Measurements from ENCODE around the gene HECTD1.
A peak's percentile ranks its signal among the peaks of the same experiment; 100 is the strongest.
"Not testable (repeated sequence)": the region's sequence is repeated elsewhere in the genome, so short reads cannot be mapped to it uniquely, and the experiment has no call there.

Gene HECTD1

DNA sequence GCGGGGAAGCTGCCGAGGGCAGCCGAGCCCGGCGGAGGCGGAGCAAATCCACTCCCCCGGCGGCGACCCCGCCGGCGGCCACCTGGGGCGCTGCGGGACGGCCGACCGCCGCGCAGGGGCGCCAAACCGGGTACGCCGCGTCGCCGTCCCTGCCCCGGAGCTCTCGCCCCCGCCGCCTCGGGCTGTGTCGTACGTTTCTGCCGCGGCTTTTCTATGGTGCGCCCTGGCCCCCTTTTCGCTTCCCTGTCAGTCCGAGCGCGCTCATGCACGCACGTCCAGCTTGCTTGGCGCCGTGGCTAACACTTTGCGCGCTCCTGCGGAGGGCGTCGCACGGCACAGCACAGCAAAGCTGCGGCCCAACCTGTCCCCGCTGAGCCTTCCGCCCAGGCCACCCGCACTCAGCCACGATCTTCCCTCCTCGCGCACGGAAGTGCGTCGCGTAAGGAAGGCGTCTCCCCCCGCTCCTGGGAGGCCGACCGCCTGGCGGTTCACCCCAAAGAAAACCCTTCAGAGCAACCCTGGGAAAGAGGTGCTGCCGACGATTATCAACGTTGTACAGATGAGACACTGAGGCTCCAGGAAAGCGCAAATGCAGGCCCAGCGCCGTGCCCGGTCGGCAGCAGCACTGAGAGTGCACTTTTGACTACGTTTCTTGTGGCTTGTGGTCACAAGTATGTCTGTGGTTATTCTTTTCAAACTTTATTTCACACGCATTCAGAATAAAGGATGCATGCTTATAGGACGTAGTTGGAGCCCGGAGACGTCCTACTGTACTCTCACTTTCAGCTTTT lies at the start of gene HECTD1:
HECTD1 (minus strand) TSS at position 39 of the 791 bp plus-strand sequence. CDS start 1,857 bp downstream, outside the sequence.
- Histone ChIP-seq H3K27me3 (ENCODE audit: control insufficient read depth, insufficient read depth, low read length) (no peaks in the 10 kb centered on the region), H3K4me1 (ENCODE audit: control insufficient read depth, insufficient read depth, low read length) (no peaks in the 10 kb centered on the region), H3K27ac (ENCODE audit: low read length) (no peak within 1 kb of the TSS), H3K36me3 (ENCODE audit: control insufficient read depth, insufficient read depth, low read length) (no peaks in the 10 kb centered on the region), H3K9me3 (ENCODE audit: control insufficient read depth, insufficient read depth, low read length) (no peaks in the 10 kb centered on the region), H3K4me3 (ENCODE audit: low read length) (peak within 1 kb of the TSS; percentile 60)
- DNase-seq (ENCODE audit: low read depth, low spot score): peak; percentile 54
- no CpG with 5 or more reads among the region's 79 CpGs for WGBS (ENCODE audit: insufficient coverage, insufficient read length)

DNA sequence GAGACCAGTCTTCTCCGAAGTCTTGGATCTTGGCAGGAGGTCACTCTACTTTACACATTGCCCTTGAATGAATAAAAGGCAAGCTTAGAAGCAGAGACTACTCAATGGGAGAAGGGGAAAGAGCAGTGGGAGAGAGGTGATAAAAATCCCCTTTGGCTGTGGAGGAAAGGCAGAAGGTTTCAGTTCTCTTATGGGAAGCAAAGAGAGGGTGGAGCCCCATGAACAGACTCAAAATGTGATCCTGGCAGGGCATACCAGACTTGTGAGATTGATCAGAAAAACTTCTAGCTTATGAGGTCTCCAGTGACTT lies 49.6 kb upstream of the HECTD1 start:
- H3K9me3 ChIP-seq (ENCODE audit: control insufficient read depth, insufficient read depth, low read length): no peaks in the 10 kb centered on the region
- no peaks in the 10 kb centered on the region for H3K27me3 ChIP-seq (ENCODE audit: control insufficient read depth, insufficient read depth, low read length)
- H3K36me3 ChIP-seq (ENCODE audit: control insufficient read depth, insufficient read depth, low read length): no peaks in the 10 kb centered on the region
- no peak overlapping the region for H3K27ac ChIP-seq (ENCODE audit: low read length)
- no peak for DNase-seq (ENCODE audit: low read depth, low spot score)
- no CpG with 5 or more reads among the region's 1 CpG for WGBS (ENCODE audit: insufficient coverage, insufficient read length)
- H3K4me3 ChIP-seq (ENCODE audit: low read length): no peak overlapping the region
- no peaks in the 10 kb centered on the region for H3K4me1 ChIP-seq (ENCODE audit: control insufficient read depth, insufficient read depth, low read length)

DNA sequence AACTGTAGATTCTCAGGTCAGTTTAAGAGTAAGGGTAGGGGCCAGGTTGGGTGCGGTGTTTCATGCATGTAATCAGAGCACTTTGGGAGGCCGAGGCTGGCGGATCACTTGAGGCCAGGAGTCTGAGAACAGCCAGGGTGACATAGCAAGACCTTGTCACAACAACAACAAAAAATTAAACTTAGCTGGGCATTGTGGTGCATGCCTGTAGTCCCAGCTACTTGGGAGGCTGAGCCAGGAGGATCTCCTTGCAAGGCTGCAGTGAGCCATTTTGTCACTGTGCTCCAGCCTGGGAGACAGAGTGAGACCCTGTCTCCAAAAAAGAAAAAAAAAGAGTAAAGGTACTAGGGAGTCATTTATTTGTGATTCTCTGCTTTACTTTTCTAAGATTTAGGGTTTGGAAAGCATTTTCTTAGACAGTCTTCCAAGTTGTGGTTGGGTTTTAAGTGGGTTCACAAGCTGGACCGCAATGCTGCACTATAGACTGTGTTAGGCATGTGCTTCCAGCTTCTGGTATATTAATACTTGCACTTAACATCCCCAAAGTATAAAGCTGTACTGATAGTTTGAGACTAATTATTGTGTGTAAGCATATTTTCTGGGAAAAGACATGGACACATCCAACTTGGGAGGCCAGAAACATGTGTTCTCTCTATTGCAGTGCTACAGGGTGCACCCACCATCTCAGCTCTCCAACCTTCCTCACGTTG lies 49.1 kb upstream of the HECTD1 start:
- H3K36me3 ChIP-seq (ENCODE audit: control insufficient read depth, insufficient read depth, low read length): no peaks in the 10 kb centered on the region
- no CpG with 5 or more reads among the region's 5 CpGs for WGBS (ENCODE audit: insufficient coverage, insufficient read length)
- no peaks in the 10 kb centered on the region for H3K4me1 ChIP-seq (ENCODE audit: control insufficient read depth, insufficient read depth, low read length)
- DNase-seq (ENCODE audit: low read depth, low spot score): no peak
- H3K9me3 ChIP-seq (ENCODE audit: control insufficient read depth, insufficient read depth, low read length): no peaks in the 10 kb centered on the region
- H3K27me3 ChIP-seq (ENCODE audit: control insufficient read depth, insufficient read depth, low read length): no peaks in the 10 kb centered on the region
- H3K27ac ChIP-seq (ENCODE audit: low read length): no peak overlapping the region
- no peak overlapping the region for H3K4me3 ChIP-seq (ENCODE audit: low read length)

DNA sequence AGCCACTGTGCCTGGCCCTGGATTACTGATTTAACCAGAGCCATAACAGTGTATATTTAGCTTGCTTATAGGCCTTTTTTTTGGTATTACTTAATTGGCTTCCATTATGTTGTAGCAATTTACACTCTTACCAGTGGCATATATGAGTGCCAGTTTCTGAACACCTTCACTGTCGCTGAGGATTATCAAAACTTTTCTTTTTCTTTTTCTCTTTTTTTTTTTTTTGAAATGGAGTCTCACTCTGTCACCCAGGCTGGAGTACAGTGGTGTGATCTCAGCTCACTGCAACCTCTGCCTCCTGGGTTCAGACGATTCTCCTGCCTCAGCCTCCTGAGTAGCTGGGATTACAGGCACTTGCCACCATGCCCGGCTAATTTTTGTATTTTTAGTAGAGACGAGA lies 48.3 kb upstream of the HECTD1 start:
- H3K9me3 ChIP-seq (ENCODE audit: control insufficient read depth, insufficient read depth, low read length); H3K4me3 ChIP-seq (ENCODE audit: low read length); H3K27me3 ChIP-seq (ENCODE audit: control insufficient read depth, insufficient read depth, low read length); H3K4me1 ChIP-seq (ENCODE audit: control insufficient read depth, insufficient read depth, low read length); H3K27ac ChIP-seq (ENCODE audit: low read length); DNase-seq (ENCODE audit: low read depth, low spot score); H3K36me3 ChIP-seq (ENCODE audit: control insufficient read depth, insufficient read depth, low read length): not testable (repeated sequence)
- no CpG with 5 or more reads among the region's 4 CpGs for WGBS (ENCODE audit: insufficient coverage, insufficient read length)

DNA sequence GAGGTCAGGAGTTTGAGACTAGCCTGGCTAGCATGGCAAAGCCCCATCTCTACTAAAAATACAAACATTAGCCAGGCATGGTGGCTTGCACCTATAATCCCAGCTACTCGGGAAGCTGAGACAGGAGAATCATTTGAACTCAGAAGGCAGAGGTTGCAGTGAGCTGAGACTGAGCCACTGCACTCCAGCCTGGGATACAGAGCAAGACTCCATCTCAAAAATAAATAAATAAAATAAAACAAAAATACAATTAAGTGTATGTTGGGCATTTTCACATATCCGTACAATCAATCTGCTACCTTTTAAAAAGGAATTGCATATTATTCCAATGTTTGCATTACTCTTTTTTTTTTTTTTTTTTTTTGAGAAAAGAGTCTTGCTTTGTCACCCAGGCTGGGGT lies 47.7 kb upstream of the HECTD1 start:
- Histone ChIP-seq H3K4me3 (ENCODE audit: low read length) (no peak overlapping the region), H3K4me1 (ENCODE audit: control insufficient read depth, insufficient read depth, low read length) (no peaks in the 10 kb centered on the region), H3K36me3 (ENCODE audit: control insufficient read depth, insufficient read depth, low read length) (no peaks in the 10 kb centered on the region), H3K9me3 (ENCODE audit: control insufficient read depth, insufficient read depth, low read length) (no peaks in the 10 kb centered on the region), H3K27ac (ENCODE audit: low read length) (no peak overlapping the region), H3K27me3 (ENCODE audit: control insufficient read depth, insufficient read depth, low read length) (no peaks in the 10 kb centered on the region)
- DNase-seq (ENCODE audit: low read depth, low spot score): no peak
- WGBS (ENCODE audit: insufficient coverage, insufficient read length): no CpG with 5 or more reads among the region's 2 CpGs

DNA sequence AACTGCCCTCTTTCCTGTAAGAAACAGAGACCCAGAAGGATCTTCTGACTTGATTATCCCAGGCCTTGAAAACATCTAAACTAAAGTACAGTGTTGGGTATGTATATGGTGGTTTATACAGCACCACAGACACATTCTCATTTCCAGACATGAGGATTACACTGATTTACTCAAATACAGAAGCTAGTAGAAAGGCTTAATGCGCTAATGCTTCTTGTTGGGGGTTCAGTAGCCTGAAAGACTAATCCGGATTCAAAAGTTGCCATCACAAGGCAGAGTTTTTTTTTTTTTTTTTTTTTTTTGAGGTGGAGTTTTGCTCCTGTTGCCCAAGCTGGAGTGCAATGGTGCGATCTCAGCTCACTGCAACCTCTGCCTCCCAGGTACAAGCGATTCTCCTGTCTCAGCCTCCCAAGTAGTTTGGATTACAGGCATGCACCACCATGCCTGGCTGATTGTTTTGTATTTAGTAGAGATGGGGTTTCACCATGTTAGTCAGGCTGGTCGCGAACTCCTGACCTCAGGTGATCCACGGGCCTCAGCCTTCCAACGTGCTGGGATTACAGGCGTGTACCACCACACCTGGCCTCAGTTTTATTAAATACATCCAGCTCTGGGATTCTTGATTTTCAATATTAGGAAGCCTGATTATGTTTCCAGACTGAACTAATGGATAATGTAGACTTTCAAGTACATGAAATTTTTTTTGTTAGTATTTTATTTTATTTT lies 46.3 kb upstream of the HECTD1 start:
- Histone ChIP-seq H3K4me3 (ENCODE audit: low read length) (no peak overlapping the region), H3K27ac (ENCODE audit: low read length) (no peak overlapping the region), H3K36me3 (ENCODE audit: control insufficient read depth, insufficient read depth, low read length) (no peaks in the 10 kb centered on the region), H3K27me3 (ENCODE audit: control insufficient read depth, insufficient read depth, low read length) (no peaks in the 10 kb centered on the region), H3K4me1 (ENCODE audit: control insufficient read depth, insufficient read depth, low read length) (no peaks in the 10 kb centered on the region), H3K9me3 (ENCODE audit: control insufficient read depth, insufficient read depth, low read length) (no peaks in the 10 kb centered on the region)
- no CpG with 5 or more reads among the region's 9 CpGs for WGBS (ENCODE audit: insufficient coverage, insufficient read length)
- no peak for DNase-seq (ENCODE audit: low read depth, low spot score)

DNA sequence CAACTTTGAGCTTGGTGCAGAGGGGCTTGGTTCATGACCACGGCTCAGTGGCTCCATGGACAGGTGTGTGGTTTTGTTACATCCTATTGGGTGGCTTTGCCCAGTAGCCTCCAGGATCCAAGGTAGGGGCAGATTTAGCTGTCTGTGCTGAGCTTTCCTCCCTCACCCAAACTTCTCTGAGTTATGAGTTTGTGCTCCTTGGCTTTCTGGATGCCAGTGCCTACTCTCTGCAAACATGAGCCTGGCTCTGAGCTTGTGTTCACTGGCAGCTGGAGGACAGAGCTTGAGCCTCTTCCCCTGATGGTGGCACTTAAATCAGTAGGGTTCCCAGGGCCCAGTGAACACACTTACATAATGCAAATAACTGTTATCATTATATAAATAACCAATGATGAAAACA lies 45.3 kb upstream of the HECTD1 start:
- Histone ChIP-seq H3K27me3 (ENCODE audit: control insufficient read depth, insufficient read depth, low read length) (no peaks in the 10 kb centered on the region), H3K4me1 (ENCODE audit: control insufficient read depth, insufficient read depth, low read length) (no peaks in the 10 kb centered on the region), H3K9me3 (ENCODE audit: control insufficient read depth, insufficient read depth, low read length) (no peaks in the 10 kb centered on the region), H3K36me3 (ENCODE audit: control insufficient read depth, insufficient read depth, low read length) (no peaks in the 10 kb centered on the region), H3K4me3 (ENCODE audit: low read length) (no peak overlapping the region), H3K27ac (ENCODE audit: low read length) (no peak overlapping the region)
- DNase-seq (ENCODE audit: low read depth, low spot score): no peak
- WGBS (ENCODE audit: insufficient coverage, insufficient read length): no CpG with 5 or more reads among the region's 1 CpG

DNA sequence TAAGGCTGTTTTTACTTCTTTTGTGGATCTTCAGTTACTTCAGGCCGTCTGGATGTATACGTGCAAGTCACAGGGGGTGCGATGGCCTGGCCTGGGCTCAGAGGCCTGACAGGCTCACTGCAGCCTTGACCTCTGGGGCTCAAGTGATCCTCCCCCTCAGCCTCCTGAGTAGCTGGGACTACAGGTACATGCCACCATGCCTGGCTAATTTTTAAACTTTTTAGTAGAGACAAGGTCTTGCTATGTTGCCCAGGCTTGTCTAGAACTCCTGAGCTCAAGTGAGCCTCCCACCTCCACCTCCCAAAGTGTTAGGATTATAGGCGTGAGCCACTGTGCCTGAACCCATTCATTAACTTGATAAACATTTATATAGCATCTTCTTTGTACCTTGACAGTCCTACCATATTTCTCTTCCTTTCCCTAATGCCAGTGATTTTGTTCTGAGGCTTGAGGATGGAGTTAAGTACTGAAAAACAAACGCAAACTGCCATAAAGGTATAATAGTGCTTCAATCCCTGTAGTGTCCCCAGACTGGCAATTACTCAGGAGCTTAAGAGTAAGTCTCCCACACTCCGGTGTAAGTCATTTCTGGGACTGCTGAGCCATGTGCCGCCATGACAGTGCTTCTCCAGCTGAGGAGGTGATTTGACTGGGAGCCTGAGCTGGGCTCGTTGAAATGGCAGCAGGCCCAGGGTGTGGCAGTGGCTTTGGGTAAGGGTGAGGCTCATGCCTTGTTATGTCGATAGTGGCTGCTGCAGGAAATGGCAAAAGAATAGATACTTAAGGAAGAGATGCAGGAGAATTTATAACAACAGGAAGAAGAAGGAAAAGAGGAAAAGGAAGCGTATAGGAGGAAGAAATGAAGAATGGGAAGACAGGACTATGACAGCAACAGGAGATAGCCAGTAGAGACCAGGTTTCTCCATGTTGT lies 43.7 kb upstream of the HECTD1 start:
- Histone ChIP-seq H3K27me3 (ENCODE audit: control insufficient read depth, insufficient read depth, low read length) (no peaks in the 10 kb centered on the region), H3K4me1 (ENCODE audit: control insufficient read depth, insufficient read depth, low read length) (no peaks in the 10 kb centered on the region), H3K27ac (ENCODE audit: low read length) (no peak overlapping the region), H3K9me3 (ENCODE audit: control insufficient read depth, insufficient read depth, low read length) (no peaks in the 10 kb centered on the region), H3K4me3 (ENCODE audit: low read length) (no peak overlapping the region), H3K36me3 (ENCODE audit: control insufficient read depth, insufficient read depth, low read length) (no peaks in the 10 kb centered on the region)
- 100% methylated on average over 1 of the region's 10 CpGs for WGBS (ENCODE audit: insufficient coverage, insufficient read length)
- DNase-seq (ENCODE audit: low read depth, low spot score): no peak

DNA sequence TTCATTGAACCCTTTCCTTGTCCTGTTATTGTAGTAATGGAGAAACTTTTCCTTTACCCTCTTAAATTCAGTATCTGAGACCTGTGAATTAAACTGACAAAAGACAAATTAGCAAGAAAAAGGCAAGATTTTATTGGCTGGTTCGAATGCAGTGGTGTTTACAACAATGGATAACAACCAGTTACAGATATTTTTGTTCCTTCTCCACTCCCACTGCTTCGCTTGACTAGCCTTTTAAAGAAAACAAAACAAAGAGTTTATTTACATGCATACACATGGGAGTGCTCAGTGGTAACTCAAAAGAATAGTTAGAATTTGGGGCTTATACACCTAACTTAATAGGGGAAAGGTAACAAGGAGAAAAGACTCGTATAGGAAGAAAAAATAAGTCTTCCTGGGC lies 37.0 kb upstream of the HECTD1 start:
- Histone ChIP-seq H3K36me3 (ENCODE audit: control insufficient read depth, insufficient read depth, low read length) (no peaks in the 10 kb centered on the region), H3K27me3 (ENCODE audit: control insufficient read depth, insufficient read depth, low read length) (no peaks in the 10 kb centered on the region), H3K4me3 (ENCODE audit: low read length) (no peak overlapping the region), H3K27ac (ENCODE audit: low read length) (no peak overlapping the region), H3K9me3 (ENCODE audit: control insufficient read depth, insufficient read depth, low read length) (no peaks in the 10 kb centered on the region), H3K4me1 (ENCODE audit: control insufficient read depth, insufficient read depth, low read length) (no peaks in the 10 kb centered on the region; the same call in 1 of the 2 replicates)
- WGBS (ENCODE audit: insufficient coverage, insufficient read length): no CpG with 5 or more reads among the region's 3 CpGs
- no peak for DNase-seq (ENCODE audit: low read depth, low spot score)

DNA sequence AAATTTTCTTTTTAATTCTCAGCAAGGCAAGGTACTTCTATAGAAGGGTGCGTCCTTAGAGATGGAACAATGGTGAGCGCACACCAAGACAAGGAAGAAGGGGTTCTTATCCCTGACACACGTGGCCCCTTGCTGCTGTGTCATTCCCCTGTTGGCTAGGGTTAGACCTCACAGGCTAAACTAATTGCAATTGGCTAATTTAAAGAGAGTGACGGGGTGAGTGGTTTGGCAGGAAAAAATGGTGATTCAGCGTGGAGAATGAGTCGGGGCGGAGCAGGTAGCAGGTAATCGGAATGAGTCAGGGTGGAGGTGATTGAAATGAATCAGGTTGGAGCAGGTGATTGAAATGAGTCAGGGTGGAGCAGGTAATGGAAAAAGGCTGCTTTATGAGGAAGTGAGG lies 36.3 kb upstream of the HECTD1 start:
- no peaks in the 10 kb centered on the region for H3K36me3 ChIP-seq (ENCODE audit: control insufficient read depth, insufficient read depth, low read length)
- DNase-seq (ENCODE audit: low read depth, low spot score): no peak
- no peaks in the 10 kb centered on the region for H3K27me3 ChIP-seq (ENCODE audit: control insufficient read depth, insufficient read depth, low read length)
- no CpG with 5 or more reads among the region's 8 CpGs for WGBS (ENCODE audit: insufficient coverage, insufficient read length)
- H3K27ac ChIP-seq (ENCODE audit: low read length): no peak overlapping the region
- H3K9me3 ChIP-seq (ENCODE audit: control insufficient read depth, insufficient read depth, low read length): no peaks in the 10 kb centered on the region
- H3K4me3 ChIP-seq (ENCODE audit: low read length): no peak overlapping the region
- H3K4me1 ChIP-seq (ENCODE audit: control insufficient read depth, insufficient read depth, low read length): no peaks in the 10 kb centered on the region; the same call in 1 of the 2 replicates
